HL-60 (cell line): ENCODE results near the gene CHM.

Source experiments
- DNase-seq, 2 experiments: peaks; one replicate each; pipeline ENCODE4 v3.0.0-alpha.2; 2010 to 2020; ENCODE audit warnings: low read depth in 1 of 2, low spot score in 1 of 2
- H3K27ac ChIP-seq: fragments of 250-450 bp; sonication (Bioruptor Pico); replicated peaks from 2 replicates; pipeline ENCODE4 v1.5.1; 2020; ENCODE audit warnings: mild to moderate bottlenecking, moderate library complexity
- H3K27me3 ChIP-seq: fragments of 250-450 bp; sonication (Bioruptor Pico); 2 replicates; pipeline ENCODE4 v1.5.1; 2021; ENCODE audit warnings: mild to moderate bottlenecking, moderate library complexity; ENCODE audit not compliant: insufficient read depth, poor library complexity, severe bottlenecking
- H3K4me3 ChIP-seq: replicated peaks from 2 replicates; pipeline ENCODE4 v1.5.1; 2011; ENCODE audit warnings: mild to moderate bottlenecking, control low read depth, low read length; ENCODE audit not compliant: insufficient read depth
- GABPA ChIP-seq: IDR thresholded peaks from 2 replicates; pipeline ENCODE4 v1.6.1; 2012; ENCODE audit warnings: low read depth
- POLR2AphosphoS5 ChIP-seq: IDR thresholded peaks from 2 replicates; pipeline ENCODE4 v1.6.1; 2012; ENCODE audit warnings: low read depth
- SPI1 ChIP-seq: IDR thresholded peaks from 2 replicates; pipeline ENCODE4 v1.6.1; 2012; ENCODE audit warnings: low read depth, mild to moderate bottlenecking, borderline replicate concordance
- long read RNA-seq: library from polyadenylated mRNA; unstranded; transcript quantifications from one replicate; pipeline ENCODE4 v2.0.0, GENCODE V29; 2020
- TF ChIP-seq, protein P1 (sequence below): IDR thresholded peaks from one replicate; pipeline ENCODE4 v1.5.1; 2011; ENCODE audit warnings: low read length, control low read depth, inconsistent platforms; ENCODE audit not compliant: insufficient read depth
- TF ChIP-seq, protein P2 (sequence below): IDR thresholded peaks from 2 replicates; pipeline ENCODE4 v1.6.1; 2012; ENCODE audit warnings: low read depth; ENCODE audit not compliant: insufficient replicate concordance

Gene CHM, protein sequence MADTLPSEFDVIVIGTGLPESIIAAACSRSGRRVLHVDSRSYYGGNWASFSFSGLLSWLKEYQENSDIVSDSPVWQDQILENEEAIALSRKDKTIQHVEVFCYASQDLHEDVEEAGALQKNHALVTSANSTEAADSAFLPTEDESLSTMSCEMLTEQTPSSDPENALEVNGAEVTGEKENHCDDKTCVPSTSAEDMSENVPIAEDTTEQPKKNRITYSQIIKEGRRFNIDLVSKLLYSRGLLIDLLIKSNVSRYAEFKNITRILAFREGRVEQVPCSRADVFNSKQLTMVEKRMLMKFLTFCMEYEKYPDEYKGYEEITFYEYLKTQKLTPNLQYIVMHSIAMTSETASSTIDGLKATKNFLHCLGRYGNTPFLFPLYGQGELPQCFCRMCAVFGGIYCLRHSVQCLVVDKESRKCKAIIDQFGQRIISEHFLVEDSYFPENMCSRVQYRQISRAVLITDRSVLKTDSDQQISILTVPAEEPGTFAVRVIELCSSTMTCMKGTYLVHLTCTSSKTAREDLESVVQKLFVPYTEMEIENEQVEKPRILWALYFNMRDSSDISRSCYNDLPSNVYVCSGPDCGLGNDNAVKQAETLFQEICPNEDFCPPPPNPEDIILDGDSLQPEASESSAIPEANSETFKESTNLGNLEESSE
- long read RNA-seq, full-length matches to known transcripts, result 23 of 46 reads
- long read RNA-seq, partial matches to known transcripts, result 13 of 46 reads
- long read RNA-seq, other reads (novel, unspliced or antisense), result 10 of 46 reads

DNA sequence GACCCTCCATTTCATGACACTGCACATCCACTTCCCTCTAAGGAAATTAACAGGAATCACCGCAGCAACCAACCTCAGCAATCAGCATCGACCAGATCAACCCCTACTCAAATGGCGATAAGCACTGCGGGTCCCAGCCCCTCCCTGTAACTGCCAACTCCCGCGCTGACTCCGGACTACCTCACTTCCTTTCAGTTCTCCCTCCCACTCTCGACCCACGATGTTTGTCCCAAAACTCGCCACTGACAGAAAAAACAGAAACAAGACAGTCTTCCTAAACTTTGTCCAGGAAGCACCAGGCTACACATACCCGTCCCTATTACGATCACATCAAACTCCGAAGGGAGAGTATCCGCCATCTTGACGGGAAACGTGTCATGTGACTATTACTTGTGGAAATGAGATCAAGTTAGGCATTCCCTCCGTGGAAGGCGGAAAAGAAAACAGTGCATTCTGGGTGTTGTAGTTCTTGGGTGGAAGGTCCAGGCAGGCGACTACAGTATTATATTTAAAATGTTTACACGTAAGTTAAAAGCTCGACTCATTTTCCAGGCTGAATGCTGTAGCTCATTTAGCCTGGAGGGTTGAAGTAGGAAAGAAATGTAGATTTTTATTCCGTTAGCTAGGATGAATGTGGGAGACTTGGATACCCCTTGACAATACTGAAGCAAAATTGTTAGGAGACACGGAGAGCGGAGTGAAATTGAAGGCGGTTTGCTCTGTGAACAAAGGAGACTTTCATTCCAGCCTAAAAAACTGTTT is at the start of gene CHM:
Gene CHM, minus strand, starts transcription at position 385 of the 762 bp plus-strand sequence. Its CDS starts 26 bp downstream, at position 359.
- H3K27ac ChIP-seq, result peak within 1 kb of the TSS; percentile 84
- no peaks in the 10 kb centered on the region for H3K27me3 ChIP-seq
- DNase-seq, result peak; percentile 66 to 87

DNA sequence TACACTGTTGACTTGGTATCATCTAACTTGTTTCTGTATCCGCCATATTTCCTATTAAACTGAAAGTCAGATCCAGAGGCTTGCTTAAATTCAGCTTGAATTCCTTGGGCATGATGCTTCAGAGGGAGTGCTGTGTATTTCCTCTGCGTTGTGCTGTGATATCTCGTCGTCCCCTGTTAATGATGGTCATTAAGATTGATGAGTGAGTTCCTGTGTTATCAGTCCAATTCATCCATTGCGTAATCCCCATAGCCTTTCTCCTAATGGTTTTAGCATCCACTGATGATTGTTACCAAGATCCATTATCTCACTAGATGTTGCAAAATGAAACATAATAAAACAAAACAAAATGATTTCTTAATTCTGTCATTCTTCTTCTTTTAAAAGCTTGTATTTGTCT is 31.3 kb upstream of the CHM start:
- no peaks in the 10 kb centered on the region for H3K27me3 ChIP-seq
- no peak for DNase-seq
- H3K4me3 ChIP-seq, result no peak overlapping the region
- TF ChIP-seq GABPA (no peak), SPI1 (no peak), POLR2AphosphoS5 (no peak)
- TF ChIP-seq, protein P1, sequence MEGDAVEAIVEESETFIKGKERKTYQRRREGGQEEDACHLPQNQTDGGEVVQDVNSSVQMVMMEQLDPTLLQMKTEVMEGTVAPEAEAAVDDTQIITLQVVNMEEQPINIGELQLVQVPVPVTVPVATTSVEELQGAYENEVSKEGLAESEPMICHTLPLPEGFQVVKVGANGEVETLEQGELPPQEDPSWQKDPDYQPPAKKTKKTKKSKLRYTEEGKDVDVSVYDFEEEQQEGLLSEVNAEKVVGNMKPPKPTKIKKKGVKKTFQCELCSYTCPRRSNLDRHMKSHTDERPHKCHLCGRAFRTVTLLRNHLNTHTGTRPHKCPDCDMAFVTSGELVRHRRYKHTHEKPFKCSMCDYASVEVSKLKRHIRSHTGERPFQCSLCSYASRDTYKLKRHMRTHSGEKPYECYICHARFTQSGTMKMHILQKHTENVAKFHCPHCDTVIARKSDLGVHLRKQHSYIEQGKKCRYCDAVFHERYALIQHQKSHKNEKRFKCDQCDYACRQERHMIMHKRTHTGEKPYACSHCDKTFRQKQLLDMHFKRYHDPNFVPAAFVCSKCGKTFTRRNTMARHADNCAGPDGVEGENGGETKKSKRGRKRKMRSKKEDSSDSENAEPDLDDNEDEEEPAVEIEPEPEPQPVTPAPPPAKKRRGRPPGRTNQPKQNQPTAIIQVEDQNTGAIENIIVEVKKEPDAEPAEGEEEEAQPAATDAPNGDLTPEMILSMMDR, result no peak
- TF ChIP-seq, protein P2, sequence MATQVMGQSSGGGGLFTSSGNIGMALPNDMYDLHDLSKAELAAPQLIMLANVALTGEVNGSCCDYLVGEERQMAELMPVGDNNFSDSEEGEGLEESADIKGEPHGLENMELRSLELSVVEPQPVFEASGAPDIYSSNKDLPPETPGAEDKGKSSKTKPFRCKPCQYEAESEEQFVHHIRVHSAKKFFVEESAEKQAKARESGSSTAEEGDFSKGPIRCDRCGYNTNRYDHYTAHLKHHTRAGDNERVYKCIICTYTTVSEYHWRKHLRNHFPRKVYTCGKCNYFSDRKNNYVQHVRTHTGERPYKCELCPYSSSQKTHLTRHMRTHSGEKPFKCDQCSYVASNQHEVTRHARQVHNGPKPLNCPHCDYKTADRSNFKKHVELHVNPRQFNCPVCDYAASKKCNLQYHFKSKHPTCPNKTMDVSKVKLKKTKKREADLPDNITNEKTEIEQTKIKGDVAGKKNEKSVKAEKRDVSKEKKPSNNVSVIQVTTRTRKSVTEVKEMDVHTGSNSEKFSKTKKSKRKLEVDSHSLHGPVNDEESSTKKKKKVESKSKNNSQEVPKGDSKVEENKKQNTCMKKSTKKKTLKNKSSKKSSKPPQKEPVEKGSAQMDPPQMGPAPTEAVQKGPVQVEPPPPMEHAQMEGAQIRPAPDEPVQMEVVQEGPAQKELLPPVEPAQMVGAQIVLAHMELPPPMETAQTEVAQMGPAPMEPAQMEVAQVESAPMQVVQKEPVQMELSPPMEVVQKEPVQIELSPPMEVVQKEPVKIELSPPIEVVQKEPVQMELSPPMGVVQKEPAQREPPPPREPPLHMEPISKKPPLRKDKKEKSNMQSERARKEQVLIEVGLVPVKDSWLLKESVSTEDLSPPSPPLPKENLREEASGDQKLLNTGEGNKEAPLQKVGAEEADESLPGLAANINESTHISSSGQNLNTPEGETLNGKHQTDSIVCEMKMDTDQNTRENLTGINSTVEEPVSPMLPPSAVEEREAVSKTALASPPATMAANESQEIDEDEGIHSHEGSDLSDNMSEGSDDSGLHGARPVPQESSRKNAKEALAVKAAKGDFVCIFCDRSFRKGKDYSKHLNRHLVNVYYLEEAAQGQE, result no peak
- no peak overlapping the region for H3K27ac ChIP-seq

More for the DNA sequence above, at the start of gene CHM:
- TF ChIP-seq GABPA (peak; percentile 28; the same call in 1 of the 2 replicates), POLR2AphosphoS5 (no peak), SPI1 (no peak; the same call in 1 of the 2 replicates)
- TF ChIP-seq, protein P2, result peak; percentile 23
- TF ChIP-seq, protein P1, result no peak
- peak within 1 kb of the TSS; percentile 52 for H3K4me3 ChIP-seq

DNA sequence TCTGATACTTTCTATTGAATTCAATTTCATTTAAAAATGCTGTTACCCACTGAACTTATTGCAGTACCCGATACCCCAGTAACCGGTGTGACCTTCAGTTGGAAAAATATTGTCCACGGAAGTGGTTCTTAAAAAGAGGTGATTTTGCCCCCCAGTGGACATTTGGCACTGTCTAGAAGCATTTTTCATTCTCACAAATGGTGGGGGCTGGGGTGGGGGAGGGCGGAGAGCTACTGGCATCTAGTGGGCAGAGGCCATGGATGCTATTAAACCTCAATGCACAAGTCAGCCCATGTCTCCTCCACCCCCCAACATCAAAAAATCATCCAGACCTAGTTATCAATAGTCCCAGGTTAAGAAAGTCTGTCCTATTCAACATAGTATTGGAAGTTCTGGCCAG is 19.6 kb upstream of the CHM start:
- Histone ChIP-seq H3K27me3 (no peaks in the 10 kb centered on the region), H3K4me3 (no peak overlapping the region), H3K27ac (no peak overlapping the region)
- TF ChIP-seq, protein P2, result no peak
- TF ChIP-seq SPI1, result no peak
- TF ChIP-seq, protein P1, result no peak
- no peak for TF ChIP-seq POLR2AphosphoS5
- no peak for TF ChIP-seq GABPA
- DNase-seq, result no peak
